ENCODE results near the gene LIN37.

GRCh38 chr19:35704218-35704617, 44.2 kb upstream of the LIN37 start, which contains the start of gene ZBTB32:
- TF ChIP-seq POLR2AphosphoS5 (IDR thresholded peaks at IDR 0.05; ENCODE audit: low read depth, low read length): no peak
- no peak for TF ChIP-seq POU2F2 (IDR thresholded peaks at IDR 0.05; ENCODE audit: low read depth, low read length)
- TF ChIP-seq POLR2A (IDR thresholded peaks at IDR 0.05; ENCODE audit: low read depth, low read length): no peak
- no peak for TF ChIP-seq SPI1 (IDR thresholded peaks at IDR 0.05; ENCODE audit: low read depth, low read length)
- TF ChIP-seq TAF1 (IDR thresholded peaks at IDR 0.05; ENCODE audit: low read depth, low read length): no peak
- no peak for TF ChIP-seq PAX5 (IDR thresholded peaks at IDR 0.05; ENCODE audit: insufficient read depth, low read length, severe bottlenecking)
